A549 (cell line): Measurements from ENCODE around the gene FBP2. TPM values are rescaled to one million over a fixed set of nuclear protein-coding genes. Genes with fewer than 3 reads are reported as not detected.

Source experiments
- ATAC-seq, 2 experiments: fragments of 200-7000 bp in 1 of 2; fragments of >200 bp in 1 of 2; cut with Nextera tagmentation in 1 of 2; cut with Tn5 transposase in 1 of 2; 3 replicates each; pipeline versions ENCODE4 v1.8.0 to v1.9.1; 2018 to 2020; ENCODE audit warnings: mild to moderate bottlenecking in 1 of 2, moderate library complexity in 1 of 2
- CTCF ChIA-PET: fragments of 300-600 bp; sonication (Branson Sonifier 250); formaldehyde crosslinking; extraction: SDS; loops from one replicate; lab custom pipeline; 2021; ENCODE audit warnings: antibody characterized with exemption, inconsistent platforms; lab: Yijun Ruan, JAX
- POLR2A ChIA-PET: fragments of 350-600 bp; formaldehyde crosslinking; extraction: SDS; loops from one replicate; lab custom pipeline; 2021; ENCODE audit warnings: antibody characterized with exemption, inconsistent platforms; lab: Yijun Ruan, JAX
- DNase-seq, 2 experiments: peaks; one replicate each; pipeline versions ENCODE4 v3.0.0 to v3.0.0-alpha.2; 2011 to 2016; ENCODE audit warnings: low read depth in 1 of 2, low spot score in 1 of 2
- FAIRE-seq: peaks from 2 replicates; lab custom pipeline; 2011; peaks lifted over from hg19 to GRCh38; lab: Jason Lieb, UNC
- H3K27ac ChIP-seq, 2 experiments: fragments of >200 bp; sonication (Bioruptor Twin); formaldehyde crosslinking; 3 replicates each; pipeline ENCODE4 v1.5.1; 2016 to 2017
- H3K4me1 ChIP-seq: fragments of >200 bp; sonication (Bioruptor Twin); formaldehyde crosslinking; 3 replicates; pipeline ENCODE4 v1.6.1; 2016
- H3K4me2 ChIP-seq: fragments of >200 bp; sonication (Bioruptor Twin); formaldehyde crosslinking; 3 replicates; pipeline ENCODE4 v1.6.1; 2016
- H3K4me3 ChIP-seq: fragments of >200 bp; sonication (Bioruptor Twin); formaldehyde crosslinking; 3 replicates; pipeline ENCODE4 v1.5.1; 2016
- H3K9me3 ChIP-seq: fragments of >200 bp; sonication (Bioruptor Twin); formaldehyde crosslinking; 3 replicates; pipeline ENCODE4 v1.6.1; 2016
- BCL3 ChIP-seq: fragments of >200 bp; sonication (Bioruptor Twin); formaldehyde crosslinking; IDR thresholded peaks from 3 replicates; pipeline ENCODE4 v1.6.1; 2016
- BHLHE40 ChIP-seq: IDR thresholded peaks from 2 replicates; pipeline ENCODE4 v1.6.1; 2012; ENCODE audit warnings: low read depth, low read length, inconsistent platforms
- CHD4 ChIP-seq: fragments of 200-600 bp; sonication (generic); IDR thresholded peaks from 2 replicates; pipeline ENCODE4 v1.6.1; 2016; ENCODE audit warnings: antibody characterized with exemption, mild to moderate bottlenecking, borderline replicate concordance
- EP300 ChIP-seq, 2 experiments: fragments of >200 bp; sonication (Bioruptor Twin); formaldehyde crosslinking; IDR thresholded peaks; 2 replicates in 1 of 2; 3 replicates in 1 of 2; pipeline ENCODE4 v1.6.1; 2016 to 2017
- FOSL2 ChIP-seq, 2 experiments: fragments of 450-650 bp in 1 of 2; fragments of >200 bp in 1 of 2; sonication (Bioruptor Twin) in 1 of 2; formaldehyde crosslinking; IDR thresholded peaks; 2 replicates each; pipeline versions ENCODE4 v1.5.0 to v1.6.1; 2016 to 2020; ENCODE audit warnings: mild to moderate bottlenecking in 1 of 2, moderate library complexity in 1 of 2
- HDAC2 ChIP-seq: fragments of 200-600 bp; sonication (generic); IDR thresholded peaks from 2 replicates; pipeline ENCODE4 v1.6.1; 2016
- HEYL ChIP-seq: fragments of 250-450 bp; sonication (Bioruptor Pico); IDR thresholded peaks from 2 replicates; pipeline ENCODE4 v1.8.0; 2021; ENCODE audit warnings: mild to moderate bottlenecking, moderate library complexity
- HMGXB4 ChIP-seq: fragments of 250-450 bp; sonication (Bioruptor Pico); IDR thresholded peaks from 2 replicates; pipeline ENCODE4 v1.5.0; 2021; ENCODE audit warnings: mild to moderate bottlenecking, moderate library complexity, borderline replicate concordance
- JUN ChIP-seq, 2 experiments: fragments of >200 bp; sonication (Bioruptor Twin); formaldehyde crosslinking; IDR thresholded peaks; 2 replicates in 1 of 2; 3 replicates in 1 of 2; pipeline ENCODE4 v1.6.1; 2016 to 2017
- JUNB ChIP-seq: fragments of >200 bp; sonication (Bioruptor Twin); formaldehyde crosslinking; IDR thresholded peaks from 2 replicates; pipeline ENCODE4 v1.6.1; 2016
- KDM1A ChIP-seq: fragments of 200-600 bp; sonication (generic); IDR thresholded peaks from 2 replicates; pipeline ENCODE4 v1.6.1; 2016; ENCODE audit warnings: low read depth, mild to moderate bottlenecking
- MAZ ChIP-seq: fragments of 150-350 bp; IDR thresholded peaks from 2 replicates; pipeline ENCODE4 v1.6.1; 2014; ENCODE audit warnings: antibody characterized with exemption, low read depth, low read length, borderline replicate concordance
- MYC ChIP-seq: IDR thresholded peaks from 2 replicates; pipeline ENCODE4 v1.6.1; 2012; ENCODE audit warnings: mild to moderate bottlenecking, inconsistent platforms, low read length, improper control_type of control experiment, borderline replicate concordance
- NFE2L2 ChIP-seq: fragments of 150-350 bp; conservative IDR thresholded peaks from 2 replicates; pipeline ENCODE4 v1.6.1; 2014; ENCODE audit warnings: low read length
- POLR2AphosphoS2 ChIP-seq: conservative IDR thresholded peaks from 2 replicates; pipeline ENCODE4 v1.6.1; 2012; ENCODE audit warnings: low read length, improper control_type of control experiment, inconsistent platforms
- RAD21 ChIP-seq, 2 experiments: fragments of >200 bp in 1 of 2; sonication (Bioruptor Twin) in 1 of 2; formaldehyde crosslinking in 1 of 2; IDR thresholded peaks in 1 of 2; conservative IDR thresholded peaks in 1 of 2; 2 replicates in 1 of 2; 3 replicates in 1 of 2; pipeline ENCODE4 v1.6.1; 2012 to 2018; ENCODE audit warnings: inconsistent platforms in 1 of 2
- RARB ChIP-seq: fragments of 250-450 bp; sonication (Bioruptor Pico); IDR thresholded peaks from 2 replicates; pipeline ENCODE4 v1.8.0; 2021; ENCODE audit warnings: mild to moderate bottlenecking, moderate library complexity
- REST ChIP-seq: fragments of 200-600 bp; sonication (generic); IDR thresholded peaks from 2 replicates; pipeline ENCODE4 v1.6.1; 2016; ENCODE audit warnings: antibody characterized with exemption, mild to moderate bottlenecking, moderate library complexity
- RFX5 ChIP-seq: fragments of 450-650 bp; IDR thresholded peaks from 2 replicates; pipeline ENCODE4 v1.7.1; 2014; ENCODE audit warnings: antibody characterized with exemption, mild to moderate bottlenecking, moderate library complexity
- SMC3 ChIP-seq: fragments of >200 bp; sonication (Bioruptor Twin); formaldehyde crosslinking; IDR thresholded peaks from 3 replicates; pipeline ENCODE4 v1.6.1; 2018; ENCODE audit warnings: inconsistent platforms
- TFCP2L1 ChIP-seq: fragments of 250-450 bp; sonication (Bioruptor Pico); IDR thresholded peaks from 2 replicates; pipeline ENCODE4 v1.5.0; 2021; ENCODE audit warnings: mild to moderate bottlenecking
- USF2 ChIP-seq: fragments of 450-650 bp; IDR thresholded peaks from 2 replicates; pipeline ENCODE4 v1.6.1; 2014; ENCODE audit warnings: antibody characterized with exemption
- WGBS: methylation state at CpG from one replicate; pipeline ENCODE4 v1.1.6; 2017; ENCODE audit errors: missing lambda C conversion rate; 5-methylcytosine and 5-hydroxymethylcytosine counted together
- polyA plus RNA-seq, 4 experiments: library from polyadenylated mRNA; depleted of rRNA in 3 of 4; stranded (reverse); fragments of >200 nt; fragmentation: RNase III in 1 of 4; extraction: RNeasy Plus Mini Kit Qiagen cat#74134 plus additional on column Dnase treatment in 1 of 4; gene quantifications; 2 replicates in 3 of 4; 3 replicates in 1 of 4; pipeline ENCODE4 v1.2.3, GENCODE V29; 2011 to 2017

Gene FBP2
- polyA plus RNA-seq, 2 of the 4 experiments (the other 2 are of a cell fraction), result not detected

- TF ChIP-seq FOSL2 (IDR thresholded peaks at IDR 0.05) (no peak), FOSL2 (CRISPR knock-in tag; IDR thresholded peaks at IDR 0.05) (no peak), KDM1A (no peak), NFE2L2 (no peak), RFX5 (no peak), JUN (IDR thresholded peaks at IDR 0.05) (no peak)
Observed at GRCh38 chr9:94639999-94640376, 46.4 kb upstream of the FBP2 start (continued).

- WGBS, result 74% methylated on average over 44 of the region's 79 CpGs
- TF ChIP-seq RARB (CRISPR knock-in tag) (no peak), RAD21 (conservative IDR thresholded peaks at IDR 0.05 in 1 of 2, IDR thresholded peaks at IDR 0.05 in 1 of 2) (no peak), TFCP2L1 (no peak), HMGXB4 (CRISPR knock-in tag) (no peak), USF2 (no peak), SMC3 (no peak), MYC (no peak), HDAC2 (no peak), EP300 (IDR thresholded peaks at IDR 0.05) (no peak), JUN (IDR thresholded peaks at IDR 0.05) (no peak), BHLHE40 (no peak), REST (no peak), HEYL (CRISPR knock-in tag) (no peak), CHD4 (no peak), JUNB (no peak), POLR2AphosphoS2 (no peak), MAZ (no peak), BCL3 (no peak)
- Histone ChIP-seq H3K4me3 (peak within 1 kb of the TSS; percentile 26; the same call in 2 of the 3 replicates), H3K4me1 (no peaks in the 10 kb centered on the region), H3K9me3 (no peaks in the 10 kb centered on the region), H3K4me2 (peak within 1 kb of the TSS; percentile 66), H3K27ac (no peak within 1 kb of the TSS)
- DNase-seq (no peak), FAIRE-seq (no peak), ATAC-seq (peak in 1 of 2 experiments; percentile 35; a peak in 3 of 6 replicates)
- ChIA-PET POLR2A (no interaction called here), CTCF (interaction anchor here (0.8 to 1.6 kb wide), 4 partner anchors 26 to 489 kb away, joined by 3 read pairs; no protein-coding TSS in a partner anchor)
Observed at GRCh38 chr9:94639061-94639998, 45.7 kb upstream of the FBP2 start, which contains the start of gene FBP1. FBP1 (minus strand) TSS chr9:94639518; CDS start chr9:94639310, 208 bp downstream.
